Spleen (tissue), 7 donors: ENCODE measurements around the gene ENTPD8.

Experiments
- CTCF ChIP-seq, 11 experiments: fragments of 200-600 bp in 7 of 11; fragments of 450-650 bp in 4 of 11; sonication (generic) in 4 of 11; IDR thresholded peaks in 8 of 11; conservative IDR thresholded peaks in 3 of 11; 1 replicate in 7 of 11; 2 replicates in 4 of 11; pipeline versions ENCODE4 v1.4.0 to v1.8.0; 2016 to 2021; ENCODE audit warnings: antibody characterized with exemption in 11 of 11, inconsistent platforms in 4 of 11, mild to moderate bottlenecking in 1 of 11
- POLR2A ChIP-seq, 3 donors: fragments of 450-650 bp; IDR thresholded peaks; one replicate each; pipeline ENCODE4 v1.5.1; 2017; ENCODE audit warnings: antibody characterized with exemption in 3 of 3, mild to moderate bottlenecking in 1 of 3
- POLR2AphosphoS5 ChIP-seq, 3 donors: sonication (generic); formaldehyde crosslinking; IDR thresholded peaks; one replicate each; pipeline ENCODE4 v1.5.1; 2017; ENCODE audit warnings: antibody characterized with exemption in 3 of 3
- donor health status: DM: no; HTN: no; CAD: no; lungs with moderate emphysema.
- donor health status: DM: no; HTN: no; CAD: no.
- donor health status: DM: no; HTN: no; CAD: no.

- TF ChIP-seq POLR2A (IDR thresholded peaks at IDR 0.05) (no peak), POLR2AphosphoS5 (IDR thresholded peaks at IDR 0.05) (no peak), CTCF (IDR thresholded peaks at IDR 0.05 in 8 of 11, conservative IDR thresholded peaks at IDR 0.05 in 3 of 11) (no peak)
Measured at GRCh38 chr9:137435381-137435891, 5.7 kb downstream of the ENTPD8 start.
